Limb (tissue), 2 donors: ENCODE measurements around the gene AUNIP.

Experiments used
- DNase-seq, 2 donors: peaks; one replicate each; pipeline ENCODE4 v3.0.0-alpha.2; 2016; ENCODE audit errors: extremely low spot score in 2 of 2

AUNIP gene

DNA sequence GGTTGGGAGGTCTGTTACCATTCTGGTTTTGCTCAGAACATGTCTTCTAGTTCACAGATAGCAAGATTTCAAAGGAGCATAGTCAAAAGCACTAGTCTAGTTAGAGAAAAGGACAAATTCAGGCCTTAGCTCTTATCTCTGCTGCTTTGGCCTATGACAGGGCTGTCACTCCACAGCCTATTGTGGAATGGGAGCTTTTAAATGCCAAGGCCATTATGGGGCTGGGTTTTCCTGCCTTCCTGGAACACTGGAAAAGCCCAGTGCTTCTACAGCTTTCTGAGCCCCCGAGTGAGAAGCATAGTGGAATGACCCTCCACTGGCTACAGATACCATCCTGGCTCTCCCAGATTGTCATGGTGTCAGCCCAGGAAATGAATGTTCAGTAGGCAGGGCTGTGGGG is 30.2 kb downstream of the AUNIP start:
- no peak for DNase-seq

GRCh38 chr1:25828491-25828890 is 30.8 kb downstream of the AUNIP start:
- no peak for DNase-seq

DNA sequence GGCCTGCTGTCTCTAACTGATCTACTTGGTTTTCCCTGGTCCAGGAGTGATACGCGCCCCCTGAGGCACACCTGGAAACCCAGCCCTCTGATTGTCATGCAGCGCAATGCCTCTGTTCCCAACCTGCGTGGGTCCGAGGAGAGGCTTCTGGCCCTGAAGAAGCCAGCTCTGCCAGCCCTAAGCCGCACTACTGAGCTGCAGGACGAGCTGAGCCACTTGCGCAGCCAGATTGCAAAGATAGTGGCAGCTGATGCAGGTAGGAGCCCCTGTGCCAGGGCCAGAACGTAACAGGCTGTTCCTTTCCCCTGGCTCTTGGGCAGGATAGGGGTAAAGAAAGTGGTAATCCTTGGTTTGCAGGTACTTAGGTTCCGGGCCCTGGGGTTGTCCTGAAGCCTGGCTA is 32.7 kb downstream of the AUNIP start:
- DNase-seq: no peak

GRCh38 chr1:25825605-25826004 is 33.7 kb downstream of the AUNIP start:
- DNase-seq: no peak

- no peak for DNase-seq
Observed at GRCh38 chr1:25821630-25822091, 37.6 kb downstream of the AUNIP start.

DNA sequence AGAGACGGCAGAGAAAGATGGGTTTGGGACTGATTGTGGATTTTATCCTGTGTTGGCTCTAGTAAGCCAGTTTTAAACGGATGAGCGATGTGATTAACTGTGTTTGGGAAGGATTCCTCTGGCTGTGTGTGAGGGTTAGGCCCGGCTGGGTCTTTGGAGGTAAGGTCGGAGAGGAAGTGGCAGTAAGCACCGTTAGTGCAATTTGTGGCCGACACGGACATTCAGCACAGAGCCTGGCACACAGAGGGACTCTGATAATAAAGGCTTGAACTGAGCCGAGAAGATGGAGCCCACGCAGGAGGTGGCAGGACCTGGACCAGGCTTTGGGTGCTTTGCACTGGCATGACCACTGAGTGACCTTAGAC is 38.2 kb downstream of the AUNIP start:
- no peak for DNase-seq

- DNase-seq: no peak
Observed at GRCh38 chr1:25820247-25821111, 38.8 kb downstream of the AUNIP start.

DNA sequence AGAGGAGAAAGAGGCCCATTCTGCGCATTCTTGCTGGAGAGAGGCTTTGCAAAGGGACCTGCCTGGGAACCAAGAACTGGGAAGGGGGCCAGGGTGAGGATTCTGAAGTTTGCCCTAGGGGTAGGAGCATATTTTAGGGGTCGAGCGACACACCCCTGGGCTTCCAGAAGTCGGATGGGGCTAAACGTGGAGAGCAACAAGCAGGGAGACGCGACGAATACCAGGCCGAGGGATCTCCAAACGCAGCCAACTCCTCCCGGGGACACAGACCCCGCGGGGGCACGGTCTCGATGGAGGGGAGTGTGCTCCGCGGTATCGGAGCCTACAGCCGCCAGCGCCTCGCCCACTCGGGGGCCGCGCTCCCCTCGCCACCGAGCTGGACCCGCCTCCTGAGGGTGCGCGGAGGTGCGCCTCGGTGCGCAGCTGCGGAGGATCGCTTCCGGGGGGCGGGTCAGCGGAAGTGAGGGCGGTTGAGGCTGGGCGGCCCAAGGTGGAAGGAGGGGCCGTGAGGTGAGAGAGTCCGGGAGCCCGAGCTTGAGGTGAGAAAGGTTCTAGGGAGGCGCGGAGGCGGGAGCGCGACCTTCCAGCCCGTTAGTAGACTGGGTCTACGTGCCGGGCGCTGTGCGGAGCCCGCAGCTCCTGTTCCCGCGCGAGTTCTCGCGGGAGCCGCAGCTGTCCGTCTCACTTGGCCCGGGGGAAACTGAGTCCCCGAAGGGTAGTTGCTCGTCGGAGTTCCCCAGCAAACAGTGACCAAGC is 39.6 kb downstream of the AUNIP start, which contains the start of gene MTFR1L:
MTFR1L (plus strand) TSS at position 464 of the 756 bp plus-strand sequence. CDS start 3,151 bp downstream, outside the sequence.
- peak; percentile 81 to 92 for DNase-seq

DNA sequence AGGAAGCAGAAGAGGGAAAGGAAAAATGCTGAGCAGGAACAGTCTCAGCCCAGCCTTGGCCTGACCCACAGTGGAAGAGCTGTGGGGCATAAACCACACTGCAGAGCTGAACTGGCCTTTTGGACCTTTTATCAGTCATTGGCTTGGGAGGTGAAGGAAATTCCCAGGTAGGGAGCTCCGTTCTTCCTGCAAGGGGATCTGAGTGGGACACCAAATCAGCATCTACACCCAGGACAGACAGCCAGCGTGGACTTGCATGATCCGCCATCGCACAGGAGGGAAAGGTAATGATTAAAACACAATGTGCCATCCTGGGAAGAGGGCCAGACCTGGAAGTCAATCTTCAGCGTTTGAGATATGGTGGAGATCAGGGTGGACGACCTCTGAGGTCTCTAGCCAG is 40.7 kb downstream of the AUNIP start:
- DNase-seq: no peak

- no peak for DNase-seq
Observed at GRCh38 chr1:25817840-25818501, 41.3 kb downstream of the AUNIP start.

- DNase-seq: peak in 1 of 2 donors; percentile 34
Observed at GRCh38 chr1:25816112-25816718, 43.0 kb downstream of the AUNIP start.

DNA sequence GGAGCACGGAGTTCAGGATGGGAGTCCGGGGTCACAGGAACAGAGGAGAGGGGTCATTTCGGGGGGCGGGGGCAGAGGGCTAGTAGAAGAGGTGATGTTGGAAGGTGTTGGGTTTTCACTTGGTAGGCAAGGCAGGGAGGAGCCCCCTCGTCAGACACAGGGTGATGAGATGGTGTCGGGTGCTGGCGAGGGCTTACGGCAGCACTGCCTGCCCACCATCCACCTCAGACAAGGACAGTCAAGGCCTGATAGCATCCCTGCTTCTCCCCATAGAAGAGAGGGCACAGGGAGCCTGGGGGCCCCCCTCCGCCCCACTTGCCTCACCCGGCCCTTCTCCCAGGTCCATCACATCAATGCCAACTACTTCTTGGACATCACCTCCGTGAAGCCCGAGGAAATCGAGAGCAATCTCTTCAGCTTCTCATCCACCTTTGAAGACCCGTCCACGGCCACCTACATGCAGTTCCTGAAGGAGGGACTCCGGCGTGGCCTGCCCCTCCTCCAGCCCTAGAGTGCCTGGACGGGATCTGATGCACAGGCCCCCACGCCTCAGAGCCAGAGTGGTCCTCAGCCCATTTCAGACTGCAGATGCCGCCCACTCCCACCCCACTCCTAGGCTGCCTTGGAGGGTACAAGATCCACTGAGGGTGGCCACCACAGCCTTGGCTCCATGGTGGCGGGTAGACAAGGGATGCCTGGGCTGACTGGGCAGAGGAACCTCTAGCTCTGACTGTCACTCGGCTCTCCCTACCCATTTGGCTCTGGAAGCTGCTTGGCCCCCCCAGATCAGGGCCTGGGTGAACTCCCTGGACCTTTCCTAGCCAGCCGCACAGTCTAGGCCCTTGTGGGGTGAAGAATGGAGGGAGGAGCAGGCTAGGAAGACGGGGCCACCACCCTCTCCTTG is 43.8 kb downstream of the AUNIP start:
- DNase-seq: no peak

DNA sequence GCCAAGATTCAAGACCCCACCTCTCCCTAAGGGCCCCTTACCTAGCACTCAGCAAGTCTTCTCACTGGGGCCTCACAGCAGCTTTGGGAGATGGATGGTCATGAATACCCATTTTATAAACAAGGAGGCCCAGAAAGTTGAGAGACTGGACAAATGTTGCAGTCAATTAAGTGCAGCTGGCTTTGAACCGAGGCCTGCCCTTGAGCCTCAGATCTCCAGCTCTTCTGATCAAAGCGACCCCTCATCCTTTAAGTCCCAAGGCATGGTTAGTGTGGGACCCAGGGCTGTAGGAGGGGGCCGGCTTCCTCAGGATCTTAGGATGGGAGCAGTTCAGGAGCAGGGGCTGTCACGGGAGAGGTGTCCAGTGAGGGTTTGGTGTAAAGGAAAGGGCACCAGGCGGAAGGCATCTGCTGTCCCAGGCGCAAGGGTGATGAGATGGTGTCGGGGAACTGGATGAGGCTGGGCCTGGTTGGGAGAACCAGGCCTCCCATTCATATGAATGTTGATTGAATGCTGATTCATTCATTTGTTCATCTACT is 44.6 kb downstream of the AUNIP start:
- DNase-seq: no peak

DNA sequence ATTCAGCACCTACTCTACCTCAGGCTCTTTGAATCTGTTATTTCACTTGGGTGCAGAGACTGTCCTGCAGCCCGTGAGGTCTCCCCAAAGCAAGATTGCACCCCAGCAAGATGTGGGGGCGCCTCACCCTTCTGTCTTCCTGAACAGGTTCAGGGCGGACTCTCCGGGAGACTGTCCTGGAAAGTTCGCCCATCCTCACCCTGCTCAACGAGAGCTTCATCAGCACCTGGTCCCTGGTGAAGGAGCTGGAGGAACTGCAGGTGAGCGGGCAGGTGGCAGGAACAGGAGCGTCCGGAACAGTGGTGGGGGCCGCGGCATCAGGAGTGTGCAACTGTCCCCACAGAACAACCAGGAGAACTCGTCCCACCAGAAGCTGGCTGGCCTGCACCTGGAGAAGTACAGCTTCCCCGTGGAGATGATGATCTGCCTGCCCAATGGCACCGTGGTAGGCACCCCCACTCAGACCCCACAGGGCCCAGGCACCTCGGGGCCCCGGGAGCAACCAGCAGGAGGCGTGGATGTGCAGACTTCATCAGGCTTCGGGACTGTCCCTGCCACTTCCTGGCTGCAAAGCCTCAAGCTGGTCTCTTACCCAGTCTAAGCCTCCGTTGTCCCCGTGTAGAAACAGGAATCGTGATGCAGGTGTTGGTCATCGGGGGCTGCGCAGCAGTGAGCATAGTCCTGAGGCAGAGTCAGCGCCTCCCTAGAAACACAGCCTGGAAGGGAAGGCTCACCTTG is 45.4 kb downstream of the AUNIP start:
- no peak for DNase-seq

DNA sequence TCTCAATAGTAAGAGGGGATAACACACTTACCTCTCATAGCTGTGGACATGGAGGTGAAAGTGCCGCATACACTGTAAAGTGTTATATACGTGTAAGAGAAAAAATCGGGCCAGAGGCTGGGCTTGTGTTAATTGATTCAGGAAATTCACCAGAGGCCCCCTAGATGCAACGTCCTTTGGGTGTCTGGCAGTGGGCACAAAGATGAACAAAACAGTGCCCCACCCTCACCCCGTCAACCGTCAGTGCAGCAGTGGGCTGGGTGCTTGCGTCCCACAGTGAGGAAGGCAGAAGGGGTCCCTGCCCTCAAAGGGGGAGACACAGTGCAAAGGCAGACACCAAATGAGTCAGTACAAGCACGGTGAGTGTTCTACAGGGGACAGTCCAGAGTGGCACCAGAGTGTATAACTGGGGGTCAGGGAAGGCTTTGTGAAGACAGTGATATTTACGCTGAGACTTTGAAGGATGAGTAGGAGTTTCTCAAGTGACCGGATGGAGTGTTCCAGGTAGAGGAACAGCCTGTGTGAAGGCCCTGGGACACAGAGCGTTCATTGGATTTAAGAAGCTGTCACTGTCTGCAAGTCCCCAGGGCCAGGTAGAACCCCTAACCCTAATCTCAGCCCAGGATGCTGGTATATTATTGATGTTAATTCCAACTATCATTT is 46.1 kb downstream of the AUNIP start:
- no peak for DNase-seq

GRCh38 chr1:25811384-25812082 is 47.7 kb downstream of the AUNIP start:
- DNase-seq: no peak

DNA sequence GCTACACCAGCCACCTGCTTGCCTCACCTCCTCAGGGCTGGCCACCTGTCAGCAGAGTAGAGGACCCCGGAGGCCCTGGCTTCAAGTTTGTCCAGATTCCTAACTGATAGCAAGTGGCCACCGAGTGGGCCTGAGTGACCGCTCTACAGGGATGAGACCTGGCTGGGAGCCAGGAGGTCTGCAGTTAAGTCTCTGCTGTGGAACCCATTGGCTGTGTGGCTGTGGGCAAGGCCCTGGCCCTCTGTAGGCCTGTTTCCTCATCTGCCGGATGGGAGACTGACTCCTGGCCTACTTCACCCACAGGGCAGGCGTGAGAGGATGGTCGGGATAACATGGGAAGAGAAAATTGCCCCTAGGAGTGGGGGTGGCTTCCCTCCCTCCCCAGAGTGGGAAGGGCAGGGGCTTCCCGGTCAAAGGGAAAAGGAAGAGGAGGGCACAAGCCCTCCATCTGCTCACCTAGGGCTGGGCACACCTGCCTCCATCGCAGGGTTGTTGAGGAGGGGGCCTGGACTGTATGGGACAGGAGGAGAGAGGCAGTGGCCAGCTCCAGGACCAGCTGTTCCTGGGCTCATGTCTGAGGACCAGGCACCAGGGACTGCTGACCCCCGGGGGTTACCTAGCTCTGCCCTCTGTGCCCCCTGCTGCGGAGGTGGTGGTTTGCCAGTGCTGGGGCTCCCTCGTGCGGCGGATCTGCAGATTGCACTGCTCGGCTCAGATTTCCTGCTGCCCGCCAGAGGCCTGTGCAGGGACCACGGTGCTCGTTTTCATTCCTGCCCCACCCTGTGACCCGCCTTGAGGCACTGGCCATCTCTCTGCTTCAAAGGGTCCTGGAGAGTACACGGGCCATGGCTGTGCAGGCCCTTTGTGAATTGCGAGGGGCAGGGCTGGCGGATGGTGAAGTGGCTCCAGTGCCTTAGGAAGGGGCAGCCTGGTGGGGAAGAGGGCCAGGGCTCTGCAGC is 48.6 kb downstream of the AUNIP start:
- peak; percentile 36 to 87 for DNase-seq
